Activated CD8-positive, alpha-beta memory T cell treated with anti-CD3 and anti-CD28 coated beads for 36 hours (primary cell): Measurements from ENCODE around the gene RNF103. TPM values are rescaled to one million over a fixed set of nuclear protein-coding genes. Genes with fewer than 3 reads are reported as not detected.
"Not testable (repeated sequence)": the region's sequence is repeated elsewhere in the genome, so short reads cannot be mapped to it uniquely, and the experiment has no call there.

Source experiments
- CTCF ChIA-PET: fragments of 350-600 bp; sonication (Branson Sonifier 250); formaldehyde crosslinking; loops from one replicate; lab custom pipeline; 2021; ENCODE audit warnings: antibody characterized with exemption; lab: Charles Lee
- POLR2A ChIA-PET: fragments of 350-600 bp; sonication (Branson Sonifier 250); formaldehyde crosslinking; loops from one replicate; lab custom pipeline; 2021; ENCODE audit warnings: antibody characterized with exemption; lab: Charles Lee
- total RNA-seq, 2 experiments: library from RNA; stranded (reverse); gene quantifications; one replicate each; pipeline ENCODE4 v1.2.3, GENCODE V29; 2021

RNF103 gene, protein sequence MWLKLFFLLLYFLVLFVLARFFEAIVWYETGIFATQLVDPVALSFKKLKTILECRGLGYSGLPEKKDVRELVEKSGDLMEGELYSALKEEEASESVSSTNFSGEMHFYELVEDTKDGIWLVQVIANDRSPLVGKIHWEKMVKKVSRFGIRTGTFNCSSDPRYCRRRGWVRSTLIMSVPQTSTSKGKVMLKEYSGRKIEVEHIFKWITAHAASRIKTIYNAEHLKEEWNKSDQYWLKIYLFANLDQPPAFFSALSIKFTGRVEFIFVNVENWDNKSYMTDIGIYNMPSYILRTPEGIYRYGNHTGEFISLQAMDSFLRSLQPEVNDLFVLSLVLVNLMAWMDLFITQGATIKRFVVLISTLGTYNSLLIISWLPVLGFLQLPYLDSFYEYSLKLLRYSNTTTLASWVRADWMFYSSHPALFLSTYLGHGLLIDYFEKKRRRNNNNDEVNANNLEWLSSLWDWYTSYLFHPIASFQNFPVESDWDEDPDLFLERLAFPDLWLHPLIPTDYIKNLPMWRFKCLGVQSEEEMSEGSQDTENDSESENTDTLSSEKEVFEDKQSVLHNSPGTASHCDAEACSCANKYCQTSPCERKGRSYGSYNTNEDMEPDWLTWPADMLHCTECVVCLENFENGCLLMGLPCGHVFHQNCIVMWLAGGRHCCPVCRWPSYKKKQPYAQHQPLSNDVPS
- 10 to 100 TPM; 11.6 to 11.8 TPM for total RNA-seq

GRCh38 chr2:86623494-86624266 is at the start of gene RNF103:
TSS of gene RNF103 (minus strand) at chr2:86623865. CDS start at chr2:86622886, 979 bp downstream.
- POLR2A ChIA-PET, result interaction anchor here (1.6 kb wide), 1 partner anchor 182 kb away, joined by 8 read pairs; the partner anchor contains the start of gene KDM3A

DNA sequence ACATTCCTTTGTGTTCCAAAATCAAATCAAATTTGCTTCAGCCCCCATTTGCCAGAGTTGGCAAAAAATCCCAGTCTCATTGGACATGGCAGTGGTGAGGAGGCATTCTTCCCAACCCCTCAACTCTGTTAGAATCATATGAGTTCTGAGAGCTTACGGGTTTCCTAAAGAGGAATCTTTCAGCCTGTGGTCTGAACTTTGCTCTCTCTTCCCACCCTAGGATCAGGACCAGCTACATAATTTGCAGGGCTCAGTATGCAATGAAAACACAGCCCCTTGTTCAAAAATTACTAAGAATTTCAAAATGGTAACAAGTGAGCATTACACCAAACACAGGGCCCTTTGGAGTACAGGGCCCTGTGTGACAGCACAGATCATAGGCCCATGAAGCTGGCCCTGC is 49.3 kb upstream of the RNF103 start:
- ChIA-PET POLR2A (no interaction called here), CTCF (no interaction called here)

More at GRCh38 chr2:86623494-86624266, at the start of gene RNF103:
- CTCF ChIA-PET, result no interaction called here

DNA sequence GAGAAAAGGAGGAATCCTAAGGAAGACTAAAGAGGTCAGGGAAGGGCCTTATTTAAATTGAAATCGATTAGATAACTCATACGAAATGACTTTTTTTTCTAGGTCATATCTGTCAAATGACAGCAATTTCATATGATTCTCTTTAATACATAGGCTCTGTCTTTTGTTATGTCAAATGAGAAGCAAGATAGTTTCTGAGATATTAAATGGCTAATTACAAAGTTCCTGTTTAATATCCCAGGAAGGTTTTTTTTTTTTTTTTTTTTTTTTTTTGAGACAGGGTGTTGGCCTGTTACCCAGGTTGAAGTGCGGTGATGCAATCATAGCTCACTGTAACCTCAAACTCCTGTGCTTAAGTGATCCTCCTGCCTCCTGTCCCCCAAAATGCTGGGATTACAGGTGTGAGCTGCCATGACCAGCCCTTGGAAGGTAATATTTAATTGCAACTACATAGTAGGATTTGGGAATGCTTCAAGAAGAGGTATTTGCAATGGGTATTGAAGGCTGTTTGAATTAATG is 48.4 kb upstream of the RNF103 start:
- CTCF ChIA-PET, result interaction anchor here (0.7 kb wide), 1 partner anchor 340 kb away, joined by 3 read pairs; no protein-coding TSS in a partner anchor
- POLR2A ChIA-PET, result no interaction called here

GRCh38 chr2:86671337-86671981 is 47.8 kb upstream of the RNF103 start:
- ChIA-PET POLR2A (no interaction called here), CTCF (no interaction called here)

GRCh38 chr2:86669323-86669722 is 45.7 kb upstream of the RNF103 start:
- POLR2A ChIA-PET, CTCF ChIA-PET: not testable (repeated sequence)

- POLR2A ChIA-PET, result no interaction called here
These were observed 37.7 kb upstream of the RNF103 start for GRCh38 chr2:86661333-86661732.

GRCh38 chr2:86650188-86650587 is 26.5 kb upstream of the RNF103 start:
- POLR2A ChIA-PET, result no interaction called here
- CTCF ChIA-PET, result no interaction called here

More at GRCh38 chr2:86661333-86661732, 37.7 kb upstream of the RNF103 start:
- CTCF ChIA-PET, result no interaction called here

- POLR2A ChIA-PET, result no interaction called here
- CTCF ChIA-PET, result no interaction called here
These were observed 25.7 kb upstream of the RNF103 start for GRCh38 chr2:86649119-86649947.

DNA sequence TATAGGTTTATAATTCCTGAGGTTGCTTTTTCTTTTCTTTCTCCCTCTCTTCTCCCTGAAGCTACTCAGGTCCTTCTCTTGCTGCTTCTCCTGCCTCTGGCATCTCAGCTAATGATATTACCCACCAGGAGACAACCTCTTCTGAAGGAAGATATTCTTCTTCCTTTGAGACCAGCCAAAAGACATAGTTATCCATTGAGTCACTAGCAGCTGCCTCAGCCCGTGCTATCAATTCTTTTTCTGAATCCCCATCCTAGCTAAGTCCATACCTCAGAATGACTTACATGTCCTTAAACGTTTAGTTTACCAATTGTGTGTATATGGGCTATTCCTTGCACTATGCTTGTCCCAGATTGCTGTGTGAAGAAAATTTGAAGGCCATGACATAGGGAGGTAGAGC is 25.0 kb upstream of the RNF103 start:
- ChIA-PET POLR2A (no interaction called here), CTCF (no interaction called here)

DNA sequence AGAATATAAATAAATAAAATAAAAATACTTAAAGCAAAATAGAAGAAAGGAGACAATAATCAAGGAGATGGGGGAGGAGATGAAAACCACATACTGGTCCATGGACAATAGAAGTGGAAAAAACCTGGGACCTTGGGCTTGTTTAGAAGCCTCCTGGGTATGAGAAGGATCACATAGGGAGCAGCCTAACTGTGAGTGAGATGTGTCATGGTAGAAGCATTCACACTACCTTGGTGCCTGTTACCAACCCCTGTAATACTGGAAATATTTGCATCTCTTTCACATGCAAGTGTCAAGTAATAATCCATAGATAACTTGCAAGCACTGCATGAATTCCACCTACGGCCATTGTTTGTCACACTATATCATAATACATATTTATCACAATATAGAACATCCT is 23.2 kb upstream of the RNF103 start:
- ChIA-PET CTCF (no interaction called here), POLR2A (no interaction called here)

GRCh38 chr2:86646329-86646728 is 22.7 kb upstream of the RNF103 start:
- ChIA-PET POLR2A (no interaction called here), CTCF (no interaction called here)

DNA sequence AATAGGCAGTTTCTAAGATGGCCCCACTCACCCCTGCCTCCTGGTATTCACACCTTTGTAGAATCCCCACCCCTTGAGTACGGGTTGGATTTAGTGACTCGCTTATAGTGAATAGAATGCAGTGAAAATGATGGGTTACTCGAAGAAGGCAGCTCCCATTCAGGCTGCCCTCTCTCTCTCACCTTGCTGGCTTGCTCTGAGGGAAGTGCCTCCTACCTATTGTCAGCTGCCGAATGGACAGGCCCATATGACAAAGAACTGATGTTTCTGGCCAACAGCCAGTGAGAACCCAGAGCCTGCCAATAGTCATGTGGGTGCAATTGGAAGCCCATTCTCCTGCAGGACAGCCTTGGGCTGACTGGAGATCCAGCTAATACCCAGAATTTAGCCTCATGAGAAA is 22.1 kb upstream of the RNF103 start:
- ChIA-PET POLR2A (no interaction called here), CTCF (no interaction called here)

DNA sequence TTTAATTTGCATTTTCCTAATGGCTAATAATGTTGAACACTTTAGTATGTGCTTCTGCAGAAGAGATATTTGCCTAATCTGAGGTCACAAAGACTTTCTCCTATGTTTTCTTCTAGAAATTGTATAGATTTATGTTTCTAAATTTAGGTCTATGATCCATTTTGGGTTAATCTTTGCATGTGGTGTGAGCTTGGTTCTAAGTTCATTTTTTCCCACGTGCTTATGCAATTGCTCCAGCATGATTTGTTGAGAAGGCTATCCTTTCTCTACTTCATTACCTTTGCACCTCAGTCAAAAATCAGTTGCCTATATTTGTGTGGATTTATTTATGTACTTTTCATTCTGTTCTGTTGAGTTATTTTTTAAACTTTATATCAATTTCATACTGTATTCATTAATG is 15.0 kb upstream of the RNF103 start:
- ChIA-PET POLR2A (no interaction called here), CTCF (no interaction called here)

GRCh38 chr2:86636842-86637241 is 13.2 kb upstream of the RNF103 start:
- POLR2A ChIA-PET, result no interaction called here
- CTCF ChIA-PET, result no interaction called here

DNA sequence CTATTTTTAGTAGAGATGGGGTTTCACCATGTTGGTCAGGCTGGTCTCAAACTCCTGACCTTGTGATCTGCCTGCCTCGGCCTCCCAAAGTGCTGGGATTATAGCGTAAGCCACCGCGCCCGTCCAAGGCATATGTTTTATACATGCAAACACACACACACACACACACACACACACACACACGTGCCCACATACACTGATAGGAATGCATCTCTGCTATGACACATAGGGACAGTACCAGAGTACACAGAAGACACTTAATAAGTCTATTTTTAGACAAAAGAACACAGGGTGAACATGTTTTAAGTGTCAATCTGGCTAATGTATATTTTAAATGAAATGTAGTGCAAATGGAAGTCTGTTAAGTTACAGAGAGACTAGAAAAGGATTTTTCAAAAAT is 10.7 kb upstream of the RNF103 start:
- POLR2A ChIA-PET, result no interaction called here
- CTCF ChIA-PET, result no interaction called here

- ChIA-PET CTCF (no interaction called here), POLR2A (no interaction called here)
These were observed 9.5 kb upstream of the RNF103 start for GRCh38 chr2:86633155-86633651.

GRCh38 chr2:86632672-86633071 is 9.0 kb upstream of the RNF103 start:
- ChIA-PET POLR2A (no interaction called here), CTCF (no interaction called here)

- CTCF ChIA-PET, result no interaction called here
- POLR2A ChIA-PET, result no interaction called here
These were observed 8.3 kb upstream of the RNF103 start for GRCh38 chr2:86631846-86632485.
